ENCODE data around the gene BATF2.
A peak's percentile ranks its signal among the peaks of the same experiment; 100 is the strongest.

DNA sequence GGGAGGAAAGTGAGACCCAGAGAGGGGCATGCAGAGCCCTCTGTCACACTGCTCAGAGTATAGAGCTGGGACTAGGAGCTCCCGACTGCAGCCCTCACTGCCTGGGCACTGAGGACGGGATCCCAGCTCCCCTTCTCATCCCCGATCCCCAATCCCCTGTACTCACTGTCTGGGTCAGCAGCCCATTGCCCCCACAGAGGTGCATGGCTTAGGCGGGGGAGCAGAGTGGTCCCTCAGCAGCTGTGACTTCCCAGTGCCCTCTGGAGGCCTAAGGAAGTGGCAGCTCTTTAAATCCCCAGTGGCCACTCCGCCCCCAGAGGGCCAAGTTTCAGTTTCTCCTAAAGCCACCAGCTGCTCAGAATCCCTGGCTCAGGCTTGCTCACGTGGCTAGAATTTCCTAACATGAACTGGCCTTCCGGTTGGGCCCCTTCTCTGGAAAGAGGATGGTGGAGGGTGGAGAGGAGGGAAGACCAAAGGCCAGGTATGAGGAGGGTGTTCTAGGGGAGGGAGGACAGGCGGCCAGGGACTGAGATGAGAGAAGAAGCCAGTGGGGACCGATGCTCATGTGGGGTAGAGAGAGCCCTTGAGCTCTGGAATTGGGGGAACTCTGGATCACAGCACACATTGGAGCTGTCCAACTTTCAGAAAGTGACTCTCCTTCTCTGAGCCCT is at the start of gene BATF2:
- TF ChIP-seq EP300 (IDR thresholded peaks at IDR 0.05; ENCODE audit: borderline replicate concordance in 1 of 2, low read depth in 1 of 2, low read length in 1 of 2) (no peak), RAD21 (IDR thresholded peaks at IDR 0.05; ENCODE audit: low read length) (peak; percentile 56), POLR2AphosphoS5 (IDR thresholded peaks at IDR 0.05; ENCODE audit: low read depth, low read length) (no peak), NRF1 (IDR thresholded peaks at IDR 0.05; ENCODE audit: low read depth, low read length) (no peak), TCF12 (IDR thresholded peaks at IDR 0.05) (no peak), NFIC (IDR thresholded peaks at IDR 0.05; ENCODE audit: borderline replicate concordance) (no peak), JUND (IDR thresholded peaks at IDR 0.05) (no peak), EZH2phosphoT487 (IDR thresholded peaks at IDR 0.05; ENCODE audit: borderline replicate concordance, low read depth) (no peak)
- TF ChIP-seq, protein P1, sequence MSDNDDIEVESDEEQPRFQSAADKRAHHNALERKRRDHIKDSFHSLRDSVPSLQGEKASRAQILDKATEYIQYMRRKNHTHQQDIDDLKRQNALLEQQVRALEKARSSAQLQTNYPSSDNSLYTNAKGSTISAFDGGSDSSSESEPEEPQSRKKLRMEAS (IDR thresholded peaks at IDR 0.05; ENCODE audit: low read depth): peak; percentile 35; the same call in 1 of the 2 replicates
- TF ChIP-seq, protein P2, sequence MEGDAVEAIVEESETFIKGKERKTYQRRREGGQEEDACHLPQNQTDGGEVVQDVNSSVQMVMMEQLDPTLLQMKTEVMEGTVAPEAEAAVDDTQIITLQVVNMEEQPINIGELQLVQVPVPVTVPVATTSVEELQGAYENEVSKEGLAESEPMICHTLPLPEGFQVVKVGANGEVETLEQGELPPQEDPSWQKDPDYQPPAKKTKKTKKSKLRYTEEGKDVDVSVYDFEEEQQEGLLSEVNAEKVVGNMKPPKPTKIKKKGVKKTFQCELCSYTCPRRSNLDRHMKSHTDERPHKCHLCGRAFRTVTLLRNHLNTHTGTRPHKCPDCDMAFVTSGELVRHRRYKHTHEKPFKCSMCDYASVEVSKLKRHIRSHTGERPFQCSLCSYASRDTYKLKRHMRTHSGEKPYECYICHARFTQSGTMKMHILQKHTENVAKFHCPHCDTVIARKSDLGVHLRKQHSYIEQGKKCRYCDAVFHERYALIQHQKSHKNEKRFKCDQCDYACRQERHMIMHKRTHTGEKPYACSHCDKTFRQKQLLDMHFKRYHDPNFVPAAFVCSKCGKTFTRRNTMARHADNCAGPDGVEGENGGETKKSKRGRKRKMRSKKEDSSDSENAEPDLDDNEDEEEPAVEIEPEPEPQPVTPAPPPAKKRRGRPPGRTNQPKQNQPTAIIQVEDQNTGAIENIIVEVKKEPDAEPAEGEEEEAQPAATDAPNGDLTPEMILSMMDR (IDR thresholded peaks at IDR 0.05): peak; percentile 44
- TF ChIP-seq, protein P3, sequence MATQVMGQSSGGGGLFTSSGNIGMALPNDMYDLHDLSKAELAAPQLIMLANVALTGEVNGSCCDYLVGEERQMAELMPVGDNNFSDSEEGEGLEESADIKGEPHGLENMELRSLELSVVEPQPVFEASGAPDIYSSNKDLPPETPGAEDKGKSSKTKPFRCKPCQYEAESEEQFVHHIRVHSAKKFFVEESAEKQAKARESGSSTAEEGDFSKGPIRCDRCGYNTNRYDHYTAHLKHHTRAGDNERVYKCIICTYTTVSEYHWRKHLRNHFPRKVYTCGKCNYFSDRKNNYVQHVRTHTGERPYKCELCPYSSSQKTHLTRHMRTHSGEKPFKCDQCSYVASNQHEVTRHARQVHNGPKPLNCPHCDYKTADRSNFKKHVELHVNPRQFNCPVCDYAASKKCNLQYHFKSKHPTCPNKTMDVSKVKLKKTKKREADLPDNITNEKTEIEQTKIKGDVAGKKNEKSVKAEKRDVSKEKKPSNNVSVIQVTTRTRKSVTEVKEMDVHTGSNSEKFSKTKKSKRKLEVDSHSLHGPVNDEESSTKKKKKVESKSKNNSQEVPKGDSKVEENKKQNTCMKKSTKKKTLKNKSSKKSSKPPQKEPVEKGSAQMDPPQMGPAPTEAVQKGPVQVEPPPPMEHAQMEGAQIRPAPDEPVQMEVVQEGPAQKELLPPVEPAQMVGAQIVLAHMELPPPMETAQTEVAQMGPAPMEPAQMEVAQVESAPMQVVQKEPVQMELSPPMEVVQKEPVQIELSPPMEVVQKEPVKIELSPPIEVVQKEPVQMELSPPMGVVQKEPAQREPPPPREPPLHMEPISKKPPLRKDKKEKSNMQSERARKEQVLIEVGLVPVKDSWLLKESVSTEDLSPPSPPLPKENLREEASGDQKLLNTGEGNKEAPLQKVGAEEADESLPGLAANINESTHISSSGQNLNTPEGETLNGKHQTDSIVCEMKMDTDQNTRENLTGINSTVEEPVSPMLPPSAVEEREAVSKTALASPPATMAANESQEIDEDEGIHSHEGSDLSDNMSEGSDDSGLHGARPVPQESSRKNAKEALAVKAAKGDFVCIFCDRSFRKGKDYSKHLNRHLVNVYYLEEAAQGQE (IDR thresholded peaks at IDR 0.05; ENCODE audit: low read depth, low read length): peak; percentile 59; the same call in 1 of the 2 replicates

Data from SK-N-SH (cell line).